Vagina (tissue), 2 donors: Measurements from ENCODE around the gene SCN10A.

Source experiments
- POLR2A ChIP-seq, 2 donors: fragments of 450-650 bp; IDR thresholded peaks; one replicate each; pipeline ENCODE4 v1.6.1; 2017; ENCODE audit warnings: antibody characterized with exemption in 2 of 2, mild to moderate bottlenecking in 2 of 2, moderate library complexity in 2 of 2
- POLR2AphosphoS5 ChIP-seq, 2 donors: sonication (generic); formaldehyde crosslinking; IDR thresholded peaks; one replicate each; pipeline ENCODE4 v1.9.0; 2017; ENCODE audit warnings: antibody characterized with exemption in 2 of 2, mild to moderate bottlenecking in 2 of 2, low read depth in 1 of 2; ENCODE audit not compliant: insufficient read depth in 1 of 2
- TF ChIP-seq, protein P1 (sequence below), 3 experiments: fragments of 450-650 bp in 2 of 3; fragments of 200-600 bp in 1 of 3; sonication (generic) in 1 of 3; IDR thresholded peaks; one replicate each; pipeline ENCODE4 v1.5.1; 2017 to 2019; ENCODE audit warnings: antibody characterized with exemption in 3 of 3, mild to moderate bottlenecking in 2 of 3, moderate library complexity in 2 of 3

DNA sequence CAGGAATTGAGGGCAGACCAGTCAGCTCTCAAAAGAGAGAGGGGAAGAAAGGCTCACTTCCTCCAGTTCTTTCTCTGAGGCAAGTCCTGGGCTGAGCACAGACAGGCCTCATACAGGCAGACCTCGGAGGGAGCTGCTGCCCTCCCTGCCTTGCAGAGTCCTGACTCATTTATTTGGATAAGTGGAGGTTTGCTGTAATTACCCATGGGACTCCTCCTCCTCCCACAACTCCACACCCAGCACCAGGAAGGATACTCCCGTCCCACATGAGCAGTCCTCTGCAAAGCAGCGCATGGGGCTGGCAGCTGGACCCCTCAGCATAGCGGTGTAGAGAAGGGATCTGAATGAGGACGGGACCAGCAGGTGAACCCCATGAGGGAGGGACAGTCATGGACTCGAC, 13.4 kb upstream of the SCN10A start:
- TF ChIP-seq POLR2AphosphoS5 (IDR thresholded peaks at IDR 0.05; ENCODE audit: insufficient read depth in 1 of 2, low read depth in 1 of 2) = no peak
- TF ChIP-seq, protein P1, sequence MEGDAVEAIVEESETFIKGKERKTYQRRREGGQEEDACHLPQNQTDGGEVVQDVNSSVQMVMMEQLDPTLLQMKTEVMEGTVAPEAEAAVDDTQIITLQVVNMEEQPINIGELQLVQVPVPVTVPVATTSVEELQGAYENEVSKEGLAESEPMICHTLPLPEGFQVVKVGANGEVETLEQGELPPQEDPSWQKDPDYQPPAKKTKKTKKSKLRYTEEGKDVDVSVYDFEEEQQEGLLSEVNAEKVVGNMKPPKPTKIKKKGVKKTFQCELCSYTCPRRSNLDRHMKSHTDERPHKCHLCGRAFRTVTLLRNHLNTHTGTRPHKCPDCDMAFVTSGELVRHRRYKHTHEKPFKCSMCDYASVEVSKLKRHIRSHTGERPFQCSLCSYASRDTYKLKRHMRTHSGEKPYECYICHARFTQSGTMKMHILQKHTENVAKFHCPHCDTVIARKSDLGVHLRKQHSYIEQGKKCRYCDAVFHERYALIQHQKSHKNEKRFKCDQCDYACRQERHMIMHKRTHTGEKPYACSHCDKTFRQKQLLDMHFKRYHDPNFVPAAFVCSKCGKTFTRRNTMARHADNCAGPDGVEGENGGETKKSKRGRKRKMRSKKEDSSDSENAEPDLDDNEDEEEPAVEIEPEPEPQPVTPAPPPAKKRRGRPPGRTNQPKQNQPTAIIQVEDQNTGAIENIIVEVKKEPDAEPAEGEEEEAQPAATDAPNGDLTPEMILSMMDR (IDR thresholded peaks at IDR 0.05) = no peak
- no peak for TF ChIP-seq POLR2A (IDR thresholded peaks at IDR 0.05)
